ENCODE results near the gene APOL6. TPM values are rescaled to one million over a fixed set of nuclear protein-coding genes. Genes with fewer than 3 reads are reported as not detected.

Gene APOL6
- total and polyA plus RNA-seq, 9 of the 15 experiments (the other 6 are each of a cell fraction or from before 2014, with no cell fraction given), result 0.29 to 1.2 (median 0.70) TPM

GRCh38 chr22:35677460-35678187 lies 29.4 kb downstream of the APOL6 start:
- H3K4me3 ChIP-seq, result no peak overlapping the region
- H3K27me3 ChIP-seq (ENCODE audit: control insufficient read depth in 2 of 2, insufficient read depth in 2 of 2, low read length in 2 of 2), result no peaks in the 10 kb centered on the region; a peak in 1 of 5 replicates
- H3K4me2 ChIP-seq (ENCODE audit: insufficient read depth, low read length), result no peak overlapping the region
- no peak for ATAC-seq
- no TSS peak for BruUV-seq (replicated peaks)
- no peak overlapping the region for H3K27ac ChIP-seq (ENCODE audit: extremely low read depth, low read depth, low read length)
- no peak for DNase-seq (ENCODE audit: extremely low read depth in 1 of 4, low spot score in 3 of 4)
- ChIA-PET CTCF (ENCODE audit: low intra/inter-chr PET ratio) (no interaction called here), POLR2A (no interaction called here)
- H2AFZ ChIP-seq (ENCODE audit: low read depth, low read length), result no peak overlapping the region
- in situ Hi-C loops (cut with MboI) (no loop called here), intact Hi-C loops (cut with micrococcal nuclease) (no loop called here)
- no peaks in the 10 kb centered on the region for H4K20me1 ChIP-seq (replicated peaks; ENCODE audit: control insufficient read depth, insufficient read depth, low read length)
- H3K36me3 ChIP-seq (ENCODE audit: control insufficient read depth, insufficient read depth, low read length), result no peaks in the 10 kb centered on the region
- H3K9ac ChIP-seq (ENCODE audit: insufficient read depth in 1 of 2, low read depth in 2 of 2, low read length in 2 of 2), result no peak overlapping the region
- no peaks in the 10 kb centered on the region for H3K9me3 ChIP-seq (replicated peaks; ENCODE audit: control insufficient read depth, insufficient read depth, low read depth, low read length)
- no peaks in the 10 kb centered on the region for H3K79me2 ChIP-seq (ENCODE audit: control insufficient read depth, insufficient read depth, low read length)
- no peaks in the 10 kb centered on the region for H3K9me1 ChIP-seq (ENCODE audit: control insufficient read depth, insufficient read depth, low read length)
- no peak for FAIRE-seq
- H3K4me1 ChIP-seq (replicated peaks in 1 of 2; ENCODE audit: control insufficient read depth in 2 of 2, insufficient read depth in 2 of 2, low read length in 2 of 2), result no peaks in the 10 kb centered on the region
- 5% methylated on average over 7 of the region's 7 CpGs for WGBS (ENCODE audit: insufficient coverage, low coverage, missing lambda C conversion rate)
- no peak for TF ChIP-seq SMAD4 (CRISPR knock-in tag; conservative IDR thresholded peaks at IDR 0.05)
- TF ChIP-seq NR1H2 (CRISPR knock-in tag; IDR thresholded peaks at IDR 0.05), result no peak
- no peak for TF ChIP-seq PTRF (tag; IDR thresholded peaks at IDR 0.05)
- no peak for TF ChIP-seq KLF16 (IDR thresholded peaks at IDR 0.05)
- TF ChIP-seq POLR3A (IDR thresholded peaks at IDR 0.05; ENCODE audit: borderline replicate concordance, extremely low read depth, insufficient read depth, insufficient read length), result no peak
- TF ChIP-seq SRSF3 (IDR thresholded peaks at IDR 0.05; ENCODE audit: insufficient read depth, low read length), result no peak
- TF ChIP-seq ZEB2 (IDR thresholded peaks at IDR 0.05), result no peak
- TF ChIP-seq DIDO1 (tag; IDR thresholded peaks at IDR 0.05; ENCODE audit: low read depth), result no peak
- no peak for TF ChIP-seq BRCA1 (IDR thresholded peaks at IDR 0.05)
- no peak for TF ChIP-seq BRCA1 (CRISPR knock-in tag; IDR thresholded peaks at IDR 0.05)
- no peak for TF ChIP-seq XRCC5 (IDR thresholded peaks at IDR 0.05; ENCODE audit: low read depth, low read length)
- no peak for TF ChIP-seq ZFP36 (IDR thresholded peaks at IDR 0.05; ENCODE audit: low read depth, low read length, partially characterized antibody)
- TF ChIP-seq SMARCE1 (IDR thresholded peaks at IDR 0.05), result no peak
- no peak for TF ChIP-seq XRCC3 (IDR thresholded peaks at IDR 0.05)
- no peak for TF ChIP-seq BACH1 (tag; IDR thresholded peaks at IDR 0.05)
